Body of pancreas (tissue), 4 donors: Measurements from ENCODE around the gene DPP7. TPM values are rescaled to one million over a fixed set of nuclear protein-coding genes. Genes with fewer than 3 reads are reported as not detected.

Experiments used
- ATAC-seq: fragments of 150-250 bp; one replicate; pipeline ENCODE4 v1.9.1; 2016
- DNase-seq, 4 donors: peaks; one replicate each; pipeline ENCODE4 v3.0.0-alpha.2; 2019
- H3K27ac ChIP-seq, 4 donors: fragments of 200-600 bp; sonication (generic); 1 replicate in 3 of 4; 2 replicates in 1 of 4; pipeline versions ENCODE4 v1.5.1 to v1.6.1; 2016 to 2019; ENCODE audit warnings: mild to moderate bottlenecking in 1 of 4, mixed read lengths in 1 of 4, moderate library complexity in 1 of 4
- H3K27me3 ChIP-seq, 2 donors: fragments of 200-600 bp; sonication (generic); one replicate each; pipeline ENCODE4 v1.6.0; 2016; ENCODE audit warnings: mild to moderate bottlenecking in 1 of 2
- H3K36me3 ChIP-seq, 2 donors: fragments of 200-600 bp; sonication (generic); replicated peaks in 1 of 2; 2 replicates each; pipeline ENCODE4 v1.5.1; 2016; ENCODE audit warnings: low read depth in 2 of 2; ENCODE audit not compliant: insufficient read depth in 1 of 2
- H3K4me1 ChIP-seq: fragments of 200-600 bp; sonication (generic); one replicate; pipeline ENCODE4 v1.6.0; 2016
- H3K4me3 ChIP-seq, 2 donors: fragments of 200-600 bp; sonication (generic); 1 replicate in 1 of 2; 2 replicates in 1 of 2; pipeline ENCODE4 v1.5.1; 2016 to 2019
- H3K9me3 ChIP-seq, 3 donors: fragments of 200-600 bp; sonication (generic); 1 replicate in 2 of 3; 2 replicates in 1 of 3; pipeline ENCODE4 v1.5.1; 2016
- POLR2A ChIP-seq, 3 donors: fragments of 450-650 bp; IDR thresholded peaks; one replicate each; pipeline ENCODE4 v1.6.1; 2016; ENCODE audit warnings: antibody characterized with exemption in 3 of 3, mild to moderate bottlenecking in 2 of 3
- WGBS, 2 donors: methylation state at CpG; one replicate each; pipeline ENCODE4 v1.1.5; 2017; 5-methylcytosine and 5-hydroxymethylcytosine counted together
- intact Hi-C: fragments of 100-400 bp; cut with DNase I; formaldehyde crosslinking; loops from one replicate; pipeline ENCODE4 v1.15.1; 2023
- total RNA-seq, 2 donors: library from RNA; depleted of rRNA; stranded (reverse); fragments of >200 nt; gene quantifications; one replicate each; pipeline ENCODE4 v1.1.0, GENCODE V29; 2016
- TF ChIP-seq, protein P1 (sequence below), 7 experiments: fragments of 450-650 bp in 4 of 7; fragments of 200-600 bp in 3 of 7; sonication (generic) in 3 of 7; IDR thresholded peaks; one replicate each; pipeline ENCODE4 v1.5.1; 2016 to 2019; ENCODE audit warnings: antibody characterized with exemption in 7 of 7

Gene DPP7
- total RNA-seq, 2 donors from 2014 or later = 137 to 171 TPM

DNA sequence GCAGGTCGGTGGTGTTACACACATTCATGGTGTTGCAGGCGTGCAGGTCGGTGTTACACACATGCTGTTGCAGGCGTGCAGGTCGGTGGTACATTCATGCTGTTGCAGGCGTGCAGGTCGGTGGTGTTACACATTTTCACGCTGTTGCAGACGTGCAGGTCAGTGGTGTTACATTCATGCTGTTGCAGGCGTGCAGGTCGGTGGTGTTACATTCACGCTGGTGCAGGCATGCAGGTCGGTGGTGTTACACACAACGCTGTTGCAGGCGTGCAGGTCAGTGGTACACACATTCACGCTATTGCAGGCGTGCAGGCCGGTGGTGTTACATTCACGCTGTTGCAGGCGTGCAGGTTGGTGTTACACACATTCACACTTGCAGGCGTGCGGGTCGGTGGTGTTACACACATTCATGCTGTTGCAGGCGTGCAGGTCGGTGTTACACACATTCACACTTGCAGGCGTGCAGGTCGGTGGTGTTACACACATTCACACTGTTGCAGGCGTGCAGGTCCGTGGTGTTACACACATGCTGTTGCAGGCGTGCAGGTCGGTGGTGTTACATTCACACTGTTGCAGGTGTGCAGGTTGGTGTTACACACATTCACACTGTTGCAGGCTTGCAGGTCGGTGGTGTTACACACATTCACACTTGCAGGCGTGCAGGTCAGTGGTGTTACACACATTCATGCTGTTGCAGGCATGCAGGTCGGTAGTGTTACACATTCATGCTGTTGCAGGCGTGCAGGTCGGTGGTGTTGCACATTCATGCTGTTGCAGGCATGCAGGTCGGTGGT lies 11.1 kb downstream of the DPP7 start:
- no peaks in the 10 kb centered on the region for H3K4me1 ChIP-seq
- peaks cover 9 to 30% of the 10 kb centered on the region in 2 donors for H3K36me3 ChIP-seq
- no peak overlapping the region for H3K27ac ChIP-seq
- no peaks in the 10 kb centered on the region for H3K27me3 ChIP-seq
- intact Hi-C loops = no loop called here
- 87 to 90% methylated on average over 34 to 37 of the region's 37 CpGs for WGBS, 2 donors
- ATAC-seq (no peak), DNase-seq (no peak)
- TF ChIP-seq, protein P1, sequence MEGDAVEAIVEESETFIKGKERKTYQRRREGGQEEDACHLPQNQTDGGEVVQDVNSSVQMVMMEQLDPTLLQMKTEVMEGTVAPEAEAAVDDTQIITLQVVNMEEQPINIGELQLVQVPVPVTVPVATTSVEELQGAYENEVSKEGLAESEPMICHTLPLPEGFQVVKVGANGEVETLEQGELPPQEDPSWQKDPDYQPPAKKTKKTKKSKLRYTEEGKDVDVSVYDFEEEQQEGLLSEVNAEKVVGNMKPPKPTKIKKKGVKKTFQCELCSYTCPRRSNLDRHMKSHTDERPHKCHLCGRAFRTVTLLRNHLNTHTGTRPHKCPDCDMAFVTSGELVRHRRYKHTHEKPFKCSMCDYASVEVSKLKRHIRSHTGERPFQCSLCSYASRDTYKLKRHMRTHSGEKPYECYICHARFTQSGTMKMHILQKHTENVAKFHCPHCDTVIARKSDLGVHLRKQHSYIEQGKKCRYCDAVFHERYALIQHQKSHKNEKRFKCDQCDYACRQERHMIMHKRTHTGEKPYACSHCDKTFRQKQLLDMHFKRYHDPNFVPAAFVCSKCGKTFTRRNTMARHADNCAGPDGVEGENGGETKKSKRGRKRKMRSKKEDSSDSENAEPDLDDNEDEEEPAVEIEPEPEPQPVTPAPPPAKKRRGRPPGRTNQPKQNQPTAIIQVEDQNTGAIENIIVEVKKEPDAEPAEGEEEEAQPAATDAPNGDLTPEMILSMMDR (IDR thresholded peaks at IDR 0.05) = no peak
- no peak for TF ChIP-seq POLR2A (IDR thresholded peaks at IDR 0.05)
- no peak overlapping the region for H3K4me3 ChIP-seq
- no peaks in the 10 kb centered on the region for H3K9me3 ChIP-seq

DNA sequence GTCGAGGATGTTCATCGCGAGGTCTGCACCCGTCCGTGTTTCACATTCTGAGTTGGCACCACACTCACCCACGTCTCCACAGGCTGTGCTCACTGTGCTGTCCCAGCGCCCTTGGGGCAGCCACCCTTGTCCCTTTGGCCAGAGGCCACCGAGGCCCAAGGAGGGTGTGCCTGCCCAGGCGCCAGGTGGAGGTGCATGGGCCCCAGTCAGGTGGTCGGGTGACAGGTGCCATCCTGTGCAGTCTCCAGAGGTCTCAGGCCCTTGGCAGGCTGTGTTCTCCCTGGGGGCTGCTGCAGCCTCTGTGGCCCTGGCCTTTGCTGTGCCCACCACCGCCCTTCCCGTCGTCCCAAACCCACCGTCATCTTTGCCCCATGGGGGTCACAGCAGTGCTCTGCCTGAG lies 15.3 kb downstream of the DPP7 start:
- TF ChIP-seq POLR2A (IDR thresholded peaks at IDR 0.05) = no peak
- TF ChIP-seq, protein P1 (IDR thresholded peaks at IDR 0.05) = no peak
- H3K27ac ChIP-seq = no peak overlapping the region
- WGBS, 2 donors = 86 to 88% methylated on average over 13 of the region's 14 CpGs
- no peak for ATAC-seq
- intact Hi-C loops = no loop called here
- no peaks in the 10 kb centered on the region for H3K9me3 ChIP-seq
- H3K4me1 ChIP-seq = no peaks in the 10 kb centered on the region
- H3K4me3 ChIP-seq = no peak overlapping the region
- H3K27me3 ChIP-seq = no peaks in the 10 kb centered on the region
- DNase-seq = no peak
- peaks cover 9 to 30% of the 10 kb centered on the region in 2 donors for H3K36me3 ChIP-seq

DNA sequence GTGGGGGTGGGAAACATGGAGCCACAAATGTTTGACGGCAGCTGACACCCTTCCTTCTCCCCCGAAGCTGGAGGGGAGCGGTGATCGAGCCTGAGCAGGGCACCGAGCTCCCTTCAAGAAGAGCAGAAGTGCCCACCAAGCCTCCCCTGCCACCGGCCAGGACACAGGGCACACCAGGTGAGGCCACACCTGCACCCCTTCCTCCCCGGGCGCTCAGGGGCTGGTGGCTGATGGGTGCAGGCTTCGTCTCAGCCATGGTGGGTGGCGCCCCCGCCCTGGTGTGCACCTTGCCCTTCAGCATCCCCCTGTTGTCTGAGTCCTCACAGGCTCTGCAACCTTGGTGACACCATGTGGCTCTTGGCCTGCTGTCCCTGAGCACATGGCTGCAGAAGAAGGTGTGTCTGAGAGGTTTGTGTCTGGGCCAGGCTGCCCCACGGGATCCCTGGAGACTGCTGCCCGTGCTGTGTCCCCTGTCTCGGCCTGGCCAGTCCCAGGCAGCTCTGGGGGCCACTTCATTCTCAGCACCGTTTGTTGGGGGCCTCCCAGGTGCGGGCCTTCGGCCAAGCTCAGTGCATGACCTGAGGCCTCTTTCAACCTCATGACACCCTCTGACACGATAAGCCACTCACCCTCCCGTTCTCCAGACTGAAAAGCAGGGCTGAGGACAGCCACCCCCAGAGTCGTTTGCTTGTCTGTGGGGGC lies 16.6 kb downstream of the DPP7 start:
- Histone ChIP-seq H3K27me3 (no peaks in the 10 kb centered on the region), H3K9me3 (no peaks in the 10 kb centered on the region), H3K27ac (no peak overlapping the region), H3K4me1 (no peaks in the 10 kb centered on the region), H3K36me3 (peaks cover 9 to 21% of the 10 kb centered on the region in 2 donors), H3K4me3 (no peak overlapping the region)
- TF ChIP-seq, protein P1 (IDR thresholded peaks at IDR 0.05) = no peak
- TF ChIP-seq POLR2A (IDR thresholded peaks at IDR 0.05) = no peak
- intact Hi-C loops = no loop called here
- WGBS, 2 donors = 86 to 90% methylated on average over 5 to 20 of the region's 20 CpGs
- DNase-seq (no peak), ATAC-seq (no peak)

DNA sequence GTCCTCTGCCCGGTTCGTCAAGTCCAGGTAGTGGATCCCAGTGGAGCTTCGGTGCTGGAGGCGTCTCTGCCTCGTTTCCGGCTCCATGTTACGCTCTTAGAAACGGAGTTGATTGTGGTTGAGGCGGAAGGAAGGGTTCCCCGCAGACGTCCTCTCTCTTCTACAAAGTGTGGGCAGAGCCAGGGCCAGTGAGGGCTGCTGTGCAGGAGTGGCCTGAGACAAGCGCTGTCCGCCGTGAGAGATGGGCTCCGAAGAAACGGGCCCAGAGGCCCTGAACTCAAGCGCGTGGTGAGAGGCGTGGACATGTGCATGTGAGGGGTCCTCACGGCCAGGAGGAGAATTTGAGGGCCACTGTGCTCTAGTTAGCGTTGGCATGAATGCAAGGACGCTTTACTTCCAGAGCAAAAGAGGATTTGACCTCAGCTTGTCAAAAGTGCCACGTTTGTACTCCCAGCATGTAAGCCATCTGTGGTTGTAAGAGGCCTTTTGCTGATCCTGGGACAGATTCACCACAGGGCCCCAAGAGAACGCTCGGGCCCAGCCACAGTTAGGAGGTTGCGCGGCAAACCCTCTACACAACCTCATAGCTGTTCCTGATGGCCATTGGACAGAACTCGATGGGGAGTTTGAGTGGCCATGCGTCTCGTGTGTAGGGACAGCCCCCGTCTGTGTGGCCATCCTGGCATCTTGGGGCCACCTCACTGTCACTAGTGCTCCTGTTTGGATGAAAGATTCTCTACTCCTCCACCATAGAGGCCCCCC lies 17.6 kb downstream of the DPP7 start:
- DNase-seq (no peak), ATAC-seq (no peak)
- H3K4me3 ChIP-seq = no peak overlapping the region
- no peaks in the 10 kb centered on the region for H3K4me1 ChIP-seq
- intact Hi-C loops = no loop called here
- peaks cover 4 to 14% of the 10 kb centered on the region in 2 donors for H3K36me3 ChIP-seq
- H3K9me3 ChIP-seq = no peaks in the 10 kb centered on the region
- no peak overlapping the region for H3K27ac ChIP-seq
- H3K27me3 ChIP-seq = no peaks in the 10 kb centered on the region
- 92 to 93% methylated on average over 22 to 31 of the region's 31 CpGs for WGBS, 2 donors
- TF ChIP-seq POLR2A (IDR thresholded peaks at IDR 0.05) = no peak
- TF ChIP-seq, protein P1 (IDR thresholded peaks at IDR 0.05) = no peak
